Myocyte (in vitro differentiated cells): ENCODE results near the gene MYCN. TPM values are rescaled to one million over a fixed set of nuclear protein-coding genes. Genes with fewer than 3 reads are reported as not detected.

Experiments used
- DNase-seq: peaks from one replicate; pipeline ENCODE4 v3.0.0-alpha.2; 2012; ENCODE audit warnings: low read depth
- total RNA-seq: library from RNA; depleted of rRNA; stranded (reverse); fragments of >200 nt; gene quantifications from 2 replicates; pipeline ENCODE4 v1.2.3, GENCODE V29; 2014

The MYCN gene
- total RNA-seq, 1 donor from 2014 or later, result not detected

DNA sequence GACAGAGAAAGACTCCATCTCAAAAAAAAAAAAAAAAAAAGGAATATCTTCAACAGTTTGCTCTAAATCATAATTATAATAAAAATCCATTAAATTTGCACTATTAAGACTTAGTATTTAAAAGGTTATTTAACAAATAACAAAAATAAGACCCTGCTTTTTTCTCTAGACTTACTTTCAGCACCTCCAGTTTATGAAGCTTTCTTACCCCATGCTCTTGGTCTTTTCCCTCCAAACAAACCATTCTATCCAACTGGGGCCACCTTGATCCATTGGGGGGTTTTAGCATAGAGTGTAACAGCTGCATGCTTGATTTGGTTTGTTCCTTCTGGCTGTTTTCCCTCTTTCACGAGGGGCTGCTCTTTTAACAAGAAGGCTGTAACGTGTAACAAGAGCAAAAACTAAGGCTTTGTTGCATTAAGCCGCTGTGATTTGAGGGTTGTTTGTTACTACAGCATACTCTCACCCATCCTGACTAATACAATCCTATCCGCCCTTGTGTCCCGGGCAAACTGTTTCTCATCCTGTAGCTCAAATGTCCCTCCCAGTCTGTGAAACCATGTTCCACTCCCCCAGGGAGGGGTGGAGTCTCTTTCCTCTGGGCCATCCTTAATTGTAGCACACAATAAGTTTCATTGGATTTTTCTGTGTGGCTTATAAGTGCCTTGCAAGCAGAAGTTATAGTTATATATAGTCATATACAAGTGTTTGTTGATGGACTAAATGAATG, 9.6 kb upstream of the MYCN start:
- no peak for DNase-seq

DNA sequence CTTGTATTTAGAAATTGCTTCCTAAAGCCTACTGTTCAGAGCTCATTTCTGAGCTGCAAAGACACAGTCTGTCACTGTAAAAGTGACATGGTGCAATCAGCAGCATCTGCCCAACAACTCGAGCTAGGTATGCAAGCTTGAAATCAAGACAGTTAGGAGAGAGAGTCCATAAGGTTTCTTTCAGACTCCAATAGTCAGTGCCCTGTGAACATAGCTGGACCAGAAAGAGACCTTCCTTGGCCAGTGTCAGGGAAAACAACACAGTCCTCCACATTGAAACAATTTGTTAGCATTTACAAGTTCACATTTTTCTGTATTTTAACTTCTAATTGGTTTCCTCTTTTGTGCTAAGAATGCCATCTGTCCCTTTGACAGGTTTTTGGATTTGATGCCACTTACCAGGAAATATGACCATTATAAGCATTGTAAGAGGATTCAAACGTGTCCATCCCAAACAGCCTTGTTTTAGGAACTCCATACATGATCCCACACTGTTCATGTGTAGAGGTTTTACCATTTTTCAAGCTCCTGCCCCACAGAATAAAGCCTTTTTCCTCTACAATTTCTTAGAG, 8.9 kb upstream of the MYCN start:
- no peak for DNase-seq

DNA sequence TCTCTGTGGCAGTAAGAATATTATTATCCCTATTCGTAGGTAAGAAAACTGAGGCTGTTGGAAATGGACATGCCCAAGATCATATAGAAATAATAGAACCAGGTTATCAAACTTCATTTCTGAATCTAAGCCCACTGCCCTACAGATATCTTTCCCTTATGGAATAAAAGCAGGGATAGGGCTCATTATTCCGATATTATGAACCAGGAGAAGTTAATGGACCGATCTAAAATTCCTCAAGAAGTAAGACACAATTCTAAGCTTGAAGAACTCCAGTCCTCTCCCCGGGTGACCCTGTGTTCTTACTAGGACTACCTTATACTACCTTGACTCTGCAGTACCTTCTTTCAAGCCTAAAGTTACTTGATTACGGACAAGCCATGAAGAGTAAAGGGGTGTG, 8.4 kb upstream of the MYCN start:
- DNase-seq, result no peak

DNA sequence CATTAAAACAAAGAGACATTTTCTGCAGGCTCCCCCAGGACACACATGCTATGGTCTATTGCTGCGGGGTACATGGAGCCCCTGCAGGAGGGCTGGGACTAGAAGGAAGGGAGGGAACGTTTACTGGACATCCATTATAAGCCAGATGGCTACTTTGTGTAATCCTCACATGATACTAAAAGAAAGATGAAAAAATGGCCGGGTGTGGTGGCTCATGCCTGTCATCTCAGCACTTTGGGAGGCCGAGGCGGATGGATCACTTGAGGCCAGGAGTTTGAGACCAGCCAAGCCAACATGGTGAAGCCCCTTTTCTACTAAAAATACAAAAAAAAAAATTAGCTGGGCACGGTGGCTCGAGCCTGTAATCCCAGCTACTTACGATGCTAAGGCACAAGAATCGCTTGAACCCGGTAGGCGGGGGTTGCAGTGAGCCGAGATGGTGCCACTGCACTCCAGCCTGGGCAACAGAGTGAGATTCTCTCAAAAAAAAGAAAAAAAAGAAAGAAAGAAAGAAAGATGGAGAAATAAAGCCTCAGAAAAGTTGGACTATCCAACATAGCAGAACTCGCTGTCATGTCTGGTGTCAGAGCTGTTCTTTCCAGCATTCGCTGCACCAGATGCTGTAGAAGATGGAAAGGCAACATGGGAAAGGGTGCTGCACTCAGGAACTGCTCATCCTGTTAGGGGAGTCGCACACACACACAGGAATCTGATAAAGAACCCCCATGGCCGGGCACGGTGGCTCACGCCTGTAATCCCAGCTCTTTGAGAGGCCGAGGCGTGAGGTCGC, 7.8 kb upstream of the MYCN start:
- no peak for DNase-seq

DNA sequence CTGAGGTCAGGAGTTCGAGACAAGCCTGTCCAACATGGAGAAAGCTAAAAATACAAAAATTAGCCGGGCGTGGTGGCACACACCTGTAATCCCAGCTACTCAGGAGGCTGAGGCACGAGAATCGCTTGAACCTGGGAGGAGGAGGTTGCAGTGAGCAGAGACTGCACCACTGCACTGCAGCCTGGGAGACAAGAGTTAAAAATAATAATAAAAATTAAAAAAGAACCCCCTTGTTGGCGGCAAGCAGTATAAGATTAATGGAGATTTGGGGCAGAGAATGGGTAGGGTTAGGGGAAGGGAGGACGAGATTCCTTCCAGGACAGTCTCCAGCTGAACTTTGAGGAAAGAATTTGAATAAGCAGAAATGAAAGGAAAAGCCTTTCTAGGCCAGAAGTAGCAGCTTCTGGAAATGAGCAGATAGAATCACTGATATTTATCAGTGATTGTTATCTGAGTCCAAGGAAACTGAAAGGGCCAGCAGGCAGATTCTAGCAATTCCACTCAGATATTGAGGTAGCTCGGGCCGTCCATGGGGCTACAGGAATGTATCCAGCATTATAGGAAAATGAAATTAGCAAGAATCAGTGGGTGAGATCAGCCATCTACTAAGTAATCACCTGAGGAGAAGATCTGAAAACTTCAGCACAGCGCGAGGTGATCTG, 7.0 kb upstream of the MYCN start:
- DNase-seq, result no peak

DNA sequence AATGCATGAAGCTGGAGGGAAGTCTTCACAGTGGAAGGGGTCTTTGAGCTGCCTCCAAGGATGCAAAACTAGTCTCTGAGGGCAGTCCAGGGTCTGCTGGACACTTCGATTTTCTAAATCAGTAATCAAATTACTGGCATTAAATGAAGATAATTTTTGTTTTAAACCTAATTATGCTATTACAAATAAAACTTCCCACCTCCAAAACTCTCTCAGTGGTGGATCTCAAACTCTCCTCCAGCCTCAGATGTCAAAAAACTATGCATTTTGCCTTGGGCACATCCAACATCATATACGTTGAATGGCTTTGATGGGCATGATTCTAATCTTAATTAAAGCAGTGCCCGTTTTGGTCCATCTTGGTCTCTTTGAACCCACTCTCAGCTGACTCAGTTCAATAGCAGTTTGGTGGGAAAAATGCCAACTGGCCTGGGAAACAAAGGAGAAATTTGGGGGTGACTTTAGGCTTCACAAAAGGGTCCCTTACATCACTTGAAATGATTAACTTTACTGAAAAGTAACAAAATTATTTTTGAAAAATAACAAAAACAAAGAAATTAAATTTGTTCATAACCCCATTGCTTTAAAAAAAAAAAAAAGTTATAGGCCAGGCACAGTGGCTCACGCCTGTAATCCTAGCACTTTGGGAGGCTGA, 5.9 kb upstream of the MYCN start:
- no peak for DNase-seq

DNA sequence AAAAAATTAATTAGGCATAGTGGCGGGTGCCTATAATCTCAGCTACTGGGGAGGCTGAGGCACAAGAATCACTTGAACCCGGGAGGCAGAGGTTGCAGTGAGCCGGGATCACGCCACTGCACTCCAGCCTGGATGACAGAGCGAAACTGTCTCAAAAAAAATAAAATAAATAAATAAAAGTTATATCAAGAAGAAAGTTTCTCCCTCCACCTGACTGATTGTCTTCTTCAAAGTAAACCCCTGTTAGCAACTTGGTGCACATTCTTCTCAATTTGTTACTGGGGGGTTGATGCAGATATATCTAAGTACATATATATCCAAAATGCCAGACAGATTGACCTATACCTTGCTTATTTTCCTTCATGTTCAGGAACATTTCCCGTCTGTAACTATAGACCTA, 5.2 kb upstream of the MYCN start:
- no peak for DNase-seq

DNA sequence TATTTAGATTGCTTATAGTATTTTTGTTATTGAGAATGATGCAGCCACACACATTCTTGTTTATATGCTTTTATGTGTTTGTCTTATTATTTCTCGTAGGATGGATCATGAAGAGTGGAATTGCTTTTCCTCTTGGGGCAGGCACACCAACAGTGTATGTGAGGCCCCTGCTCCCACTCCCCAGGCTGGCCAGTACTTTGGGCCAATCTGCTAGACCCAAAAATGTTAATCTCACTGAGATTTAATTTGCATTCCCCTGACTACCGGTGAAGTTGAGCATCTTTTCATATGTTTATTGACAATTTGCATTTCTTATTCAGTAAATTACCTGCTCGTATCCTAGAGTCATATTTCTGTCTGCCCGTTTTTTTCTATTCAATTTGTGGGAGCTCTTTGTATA, 4.7 kb upstream of the MYCN start:
- DNase-seq, result no peak

DNA sequence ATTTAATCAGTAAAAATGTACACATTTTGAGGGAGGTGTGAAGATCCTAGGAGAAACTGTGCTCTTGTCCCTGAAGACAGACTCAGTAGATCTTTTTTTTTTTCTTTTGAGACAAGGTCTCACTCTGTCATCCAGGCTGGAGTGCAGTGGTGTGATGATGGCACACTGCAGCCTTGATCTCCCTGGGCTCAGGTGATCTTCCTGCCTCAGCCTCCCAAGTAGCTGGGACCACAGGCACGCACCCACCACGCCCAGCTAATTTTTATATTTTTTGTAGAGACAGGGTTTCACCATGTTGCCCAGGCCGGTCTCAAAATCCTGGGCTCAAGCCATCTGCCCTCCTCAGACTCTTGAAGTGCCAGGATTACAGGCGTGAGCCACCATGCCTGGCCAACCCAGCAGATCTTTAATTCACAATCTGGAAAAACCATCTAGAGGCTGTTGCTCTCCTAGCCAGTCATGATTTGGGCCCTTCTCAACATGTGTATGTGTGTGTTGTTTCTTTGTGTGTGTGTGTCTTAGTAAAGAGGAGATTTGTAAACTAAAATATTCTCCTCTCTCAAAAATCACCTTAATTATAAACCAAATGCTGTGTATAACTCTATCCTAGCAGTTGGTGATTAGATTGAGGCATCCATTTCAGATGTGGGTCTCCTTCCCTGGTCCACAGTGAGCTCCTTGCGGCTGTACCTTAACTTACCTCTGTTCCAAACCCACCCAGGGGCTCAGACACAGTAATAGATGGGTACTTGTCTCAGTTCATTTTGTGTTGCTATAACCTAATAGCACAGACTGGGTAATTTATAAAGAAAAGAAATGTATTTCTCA, 3.9 kb upstream of the MYCN start:
- DNase-seq, result no peak

DNA sequence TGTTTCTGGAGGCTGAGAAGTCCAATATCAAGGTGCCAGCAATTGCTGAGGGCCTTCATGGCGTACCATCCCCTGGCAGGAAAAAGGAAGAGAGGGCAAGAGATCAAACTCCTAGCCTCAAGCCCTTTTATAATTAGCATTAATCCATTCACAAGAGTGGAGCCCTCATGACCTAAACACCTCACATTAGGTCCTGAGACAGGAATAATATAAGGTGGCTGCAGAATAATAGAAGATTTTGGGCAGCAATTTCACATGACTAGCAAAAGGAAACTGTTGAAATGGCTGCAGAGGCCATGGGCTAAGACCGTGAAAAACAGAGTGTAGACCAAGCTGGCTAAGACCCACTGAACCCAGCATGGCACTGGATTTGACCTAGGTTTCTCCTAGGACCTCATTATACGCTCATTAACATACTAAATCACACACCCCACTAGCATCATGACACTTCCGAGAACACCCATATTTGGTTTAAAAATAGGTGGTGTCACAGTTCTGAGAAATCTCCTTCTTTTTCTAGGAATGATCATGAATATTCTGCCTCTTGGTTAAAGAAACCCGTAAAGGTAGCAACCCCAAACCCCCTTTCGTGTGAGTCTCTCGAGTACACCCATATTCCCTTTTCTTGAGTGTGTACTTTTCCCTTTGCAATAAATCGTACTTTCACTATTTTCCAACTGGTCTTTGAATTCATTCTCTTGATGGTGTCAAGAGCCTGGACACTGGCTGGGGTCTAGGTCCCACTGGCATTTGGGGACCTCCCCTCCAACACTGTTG, 3.1 kb upstream of the MYCN start:
- no peak for DNase-seq

DNA sequence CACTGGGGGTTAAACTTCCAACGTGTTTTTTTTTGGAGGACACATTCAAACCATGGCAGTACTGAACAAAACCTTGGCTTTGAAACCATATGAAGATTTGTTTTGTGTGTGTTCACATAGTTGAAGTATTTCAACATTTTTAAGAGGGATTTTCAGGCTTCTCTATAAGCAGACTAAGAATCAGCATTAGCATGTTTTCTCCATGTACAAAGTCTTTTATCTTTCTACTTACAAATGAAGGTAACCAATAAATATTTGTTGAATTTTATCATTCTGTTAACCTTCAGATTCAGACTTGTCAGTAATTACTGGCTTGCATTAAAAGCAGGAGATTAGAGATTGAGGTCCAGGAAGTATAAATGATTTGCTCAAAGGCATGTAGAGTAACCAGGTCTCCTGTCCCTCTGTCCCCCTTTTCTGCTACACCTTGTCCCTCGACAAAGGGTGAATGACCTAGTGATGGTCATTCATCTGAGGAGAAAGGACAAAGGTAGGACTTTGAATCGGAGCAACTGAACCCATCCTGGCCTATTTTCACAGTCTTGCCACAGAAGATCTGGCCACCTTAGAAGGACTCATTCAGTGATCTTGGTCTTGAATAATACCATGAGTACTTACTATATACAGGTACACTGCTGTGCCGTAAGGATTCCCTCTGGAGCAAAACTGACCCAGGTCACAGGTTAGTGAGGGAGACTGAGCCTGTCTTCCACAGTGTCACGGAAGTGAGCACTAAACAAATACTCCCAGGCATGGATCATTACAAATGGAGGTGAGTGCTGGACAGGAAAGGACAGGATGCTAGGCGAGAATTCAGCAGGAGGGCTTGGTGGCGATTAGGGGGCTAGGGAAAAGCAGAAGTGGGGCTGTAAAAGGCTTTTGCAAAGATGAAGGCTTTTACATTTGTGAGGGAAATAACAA, 2.2 kb upstream of the MYCN start:
- DNase-seq, result no peak

DNA sequence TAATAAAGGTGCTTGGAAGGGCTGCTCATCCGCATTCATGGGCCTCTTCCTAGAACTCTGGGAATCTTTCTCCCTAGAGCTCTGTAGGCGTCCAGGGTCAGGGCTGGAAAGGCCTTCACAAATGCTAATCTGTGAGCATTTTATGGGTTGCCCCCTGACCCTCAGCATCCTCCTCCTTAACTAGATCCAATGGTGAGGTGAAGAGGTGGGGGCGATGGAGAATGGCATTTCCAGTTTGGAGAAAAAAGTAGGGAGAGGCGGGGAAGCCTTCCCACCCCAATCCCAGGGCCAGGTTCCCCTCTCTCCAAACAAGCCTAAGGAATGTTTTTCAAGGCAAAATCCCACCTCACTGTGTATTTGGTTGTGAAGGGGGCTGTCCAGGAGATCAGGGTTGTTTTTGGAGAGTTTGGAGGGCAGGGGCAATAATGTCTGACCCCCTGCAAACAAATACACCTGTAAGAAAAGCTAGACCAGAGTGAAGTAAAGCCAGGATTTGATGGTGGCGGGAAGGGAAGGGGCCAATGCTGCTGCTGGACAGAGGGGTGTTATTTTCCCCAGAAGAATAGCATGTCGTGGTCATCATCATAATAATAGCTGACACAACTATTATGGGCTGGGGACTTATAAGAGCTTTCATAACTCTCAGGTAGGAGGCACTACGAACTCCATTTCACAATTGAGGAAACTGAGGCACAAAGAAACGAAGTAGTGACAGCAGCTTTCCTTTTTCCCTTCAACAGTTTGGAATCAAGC, 1.4 kb upstream of the MYCN start:
- DNase-seq, result no peak

DNA sequence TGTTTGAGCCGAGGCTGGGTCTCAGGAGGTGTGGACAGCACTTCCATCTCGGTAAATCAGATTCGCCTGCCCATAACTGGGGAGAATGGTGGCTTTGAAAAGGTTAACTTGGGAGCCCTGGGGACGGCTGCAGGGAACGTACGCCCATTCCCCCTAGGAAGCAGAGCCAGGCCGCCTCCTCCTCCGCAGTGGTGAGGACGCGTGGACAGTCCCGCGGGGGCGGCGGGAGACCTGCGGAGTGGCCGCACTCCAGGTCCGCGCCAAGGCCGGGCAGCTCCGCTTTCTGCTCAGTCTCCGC, 845 bp upstream of the MYCN start:
- DNase-seq, result no peak

DNA sequence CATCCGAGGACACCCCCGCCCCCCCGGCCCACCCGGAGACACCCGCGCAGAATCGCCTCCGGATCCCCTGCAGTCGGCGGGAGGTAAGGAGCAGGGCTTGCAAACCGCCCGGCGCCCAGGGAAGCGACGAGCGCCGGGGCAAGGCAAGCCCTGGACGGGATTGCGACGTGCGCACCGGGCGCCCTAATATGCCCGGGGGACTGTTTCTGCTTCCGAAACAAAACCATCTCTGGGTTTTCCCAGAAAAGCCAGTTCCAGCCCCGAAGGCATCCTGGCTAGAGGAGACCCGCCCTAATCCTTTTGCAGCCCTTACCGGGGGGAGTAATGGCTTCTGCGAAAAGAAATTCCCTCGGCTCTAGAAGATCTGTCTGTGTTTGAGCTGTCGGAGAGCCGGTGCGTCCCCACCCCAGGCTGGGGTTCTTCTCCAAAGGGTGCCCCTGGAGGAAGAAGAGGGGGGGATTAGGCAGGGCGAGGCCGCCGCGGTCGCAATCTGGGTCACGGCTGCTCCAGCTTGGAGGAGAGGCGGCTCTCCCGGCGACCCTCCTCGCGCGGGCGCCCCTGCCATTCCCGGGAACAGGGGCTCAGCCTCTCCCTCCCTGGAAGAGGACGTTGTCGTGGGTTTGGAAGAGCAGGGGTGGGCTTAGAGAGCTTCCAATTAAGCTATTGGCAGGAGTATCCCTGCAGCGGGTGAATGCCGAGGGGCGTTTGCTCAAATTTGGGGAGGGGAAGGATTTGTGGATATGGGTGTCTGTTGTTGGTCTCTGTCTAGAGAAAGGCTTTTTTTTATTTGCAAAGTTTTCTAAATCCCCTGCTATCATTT, 521 bp downstream of the MYCN start:
- DNase-seq, result no peak

DNA sequence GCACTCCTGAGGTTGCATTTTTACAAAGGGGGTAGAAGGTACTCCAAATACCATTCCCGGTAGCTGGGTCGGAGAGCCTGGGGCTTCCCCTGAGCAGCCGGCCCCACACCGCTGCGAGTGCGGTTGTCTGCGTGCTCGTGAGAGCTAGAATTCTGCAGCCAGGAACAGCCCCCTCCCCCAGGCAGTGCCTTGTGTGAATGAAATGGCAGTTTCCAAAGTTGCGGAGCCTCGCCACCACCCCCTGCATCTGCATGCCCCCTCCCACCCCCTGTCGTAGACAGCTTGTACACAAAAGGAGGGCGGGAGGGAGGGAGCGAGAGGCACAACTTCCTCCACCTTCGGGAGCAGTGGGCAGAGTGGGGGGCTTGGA, 1.1 kb downstream of the MYCN start:
- no peak for DNase-seq

DNA sequence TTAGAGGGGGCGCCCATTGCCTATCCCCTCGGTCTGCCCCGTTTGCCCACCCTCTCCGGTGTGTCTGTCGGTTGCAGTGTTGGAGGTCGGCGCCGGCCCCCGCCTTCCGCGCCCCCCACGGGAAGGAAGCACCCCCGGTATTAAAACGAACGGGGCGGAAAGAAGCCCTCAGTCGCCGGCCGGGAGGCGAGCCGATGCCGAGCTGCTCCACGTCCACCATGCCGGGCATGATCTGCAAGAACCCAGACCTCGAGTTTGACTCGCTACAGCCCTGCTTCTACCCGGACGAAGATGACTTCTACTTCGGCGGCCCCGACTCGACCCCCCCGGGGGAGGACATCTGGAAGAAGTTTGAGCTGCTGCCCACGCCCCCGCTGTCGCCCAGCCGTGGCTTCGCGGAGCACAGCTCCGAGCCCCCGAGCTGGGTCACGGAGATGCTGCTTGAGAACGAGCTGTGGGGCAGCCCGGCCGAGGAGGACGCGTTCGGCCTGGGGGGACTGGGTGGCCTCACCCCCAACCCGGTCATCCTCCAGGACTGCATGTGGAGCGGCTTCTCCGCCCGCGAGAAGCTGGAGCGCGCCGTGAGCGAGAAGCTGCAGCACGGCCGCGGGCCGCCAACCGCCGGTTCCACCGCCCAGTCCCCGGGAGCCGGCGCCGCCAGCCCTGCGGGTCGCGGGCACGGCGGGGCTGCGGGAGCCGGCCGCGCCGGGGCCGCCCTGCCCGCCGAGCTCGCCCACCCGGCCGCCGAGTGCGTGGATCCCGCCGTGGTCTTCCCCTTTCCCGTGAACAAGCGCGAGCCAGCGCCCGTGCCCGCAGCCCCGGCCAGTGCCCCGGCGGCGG, 1.7 kb downstream of the MYCN start:
- no peak for DNase-seq
